Superior temporal gyrus (tissue), 1 donor: ENCODE data around the gene PIGN.
A peak's percentile ranks its signal among the peaks of the same experiment; 100 is the strongest.
"Not testable (repeated sequence)": the region's sequence is repeated elsewhere in the genome, so short reads cannot be mapped to it uniquely, and the experiment has no call there.

Experiments
- DNase-seq: peaks from one replicate; pipeline ENCODE4 v3.0.0-alpha.2; 2016; ENCODE audit errors: extremely low spot score

PIGN gene

DNA sequence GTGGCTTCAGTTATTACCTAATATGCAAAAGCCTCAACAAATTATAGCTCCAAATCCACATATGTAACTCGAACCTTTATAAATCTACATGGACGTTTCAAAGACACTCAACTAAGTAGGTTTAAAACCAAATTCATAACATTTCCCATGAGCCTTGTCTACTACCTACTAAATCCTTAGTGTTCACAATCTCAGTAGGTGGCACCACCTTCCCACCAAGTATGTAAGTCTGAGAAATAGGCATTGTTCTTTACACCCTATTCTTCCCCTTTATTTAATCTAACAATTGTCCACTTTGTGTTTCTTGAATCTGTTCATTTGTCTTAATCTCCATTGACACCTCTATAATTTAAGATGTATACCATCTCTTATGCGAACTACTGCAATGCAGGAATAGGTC lies 4.6 kb downstream of the PIGN start:
- no peak for DNase-seq

DNA sequence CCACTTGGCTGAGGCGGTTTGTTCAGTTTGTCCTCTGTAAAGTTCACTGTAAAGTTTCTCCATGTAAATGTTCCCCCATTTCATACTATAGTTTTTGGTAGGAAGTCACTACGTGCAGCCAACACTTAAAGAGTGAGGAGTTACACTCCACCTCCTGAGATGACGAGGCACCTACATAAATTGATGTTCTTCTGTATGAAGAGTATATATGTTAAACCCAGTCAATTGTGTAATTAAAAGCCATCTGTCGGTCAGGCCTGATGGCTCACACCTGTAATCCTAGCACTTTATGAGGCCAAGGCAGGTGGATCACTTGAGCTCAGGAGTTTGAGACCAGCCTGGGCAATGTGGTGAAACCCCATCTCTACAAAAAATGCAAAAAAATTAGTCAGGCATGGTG lies 7.6 kb downstream of the PIGN start:
- DNase-seq, result no peak

DNA sequence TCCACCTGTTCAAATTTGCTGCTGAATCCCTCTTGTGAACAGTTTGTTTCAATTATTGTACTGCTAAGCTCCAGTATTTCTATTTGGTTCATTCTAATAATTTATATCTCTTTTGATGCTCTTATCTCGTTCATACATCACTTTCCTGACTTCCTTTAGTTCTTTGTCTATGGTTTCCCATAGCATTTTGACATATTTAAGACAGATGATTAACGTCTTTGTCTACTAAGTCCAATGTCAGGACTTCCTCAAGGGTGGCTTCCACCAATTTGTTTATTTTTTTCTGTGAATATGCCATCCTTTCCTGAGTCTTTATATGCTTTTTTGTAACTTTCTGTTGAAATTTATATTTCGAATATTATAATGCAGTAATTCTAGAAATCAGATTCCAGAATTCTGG lies 9.6 kb downstream of the PIGN start:
- DNase-seq, result no peak

DNA sequence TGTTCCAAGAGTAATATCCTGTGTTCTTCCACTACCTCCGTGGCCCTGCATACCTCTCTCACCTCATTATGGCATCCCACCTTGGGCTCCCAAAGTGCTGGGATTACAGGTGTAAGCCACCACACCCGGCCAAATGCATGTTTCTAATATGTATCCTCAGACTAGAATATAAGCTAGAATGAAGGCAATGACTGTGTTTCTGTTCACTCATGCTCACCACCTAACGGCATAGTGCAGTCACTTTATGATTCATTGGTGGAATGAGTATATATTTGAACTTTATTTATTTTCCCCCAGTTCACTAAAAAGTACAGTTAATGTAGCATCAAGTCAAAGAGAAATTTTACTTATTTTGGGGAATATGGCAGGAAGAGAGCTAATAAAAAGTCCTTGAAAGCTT lies 11.3 kb downstream of the PIGN start:
- DNase-seq, result no peak

DNA sequence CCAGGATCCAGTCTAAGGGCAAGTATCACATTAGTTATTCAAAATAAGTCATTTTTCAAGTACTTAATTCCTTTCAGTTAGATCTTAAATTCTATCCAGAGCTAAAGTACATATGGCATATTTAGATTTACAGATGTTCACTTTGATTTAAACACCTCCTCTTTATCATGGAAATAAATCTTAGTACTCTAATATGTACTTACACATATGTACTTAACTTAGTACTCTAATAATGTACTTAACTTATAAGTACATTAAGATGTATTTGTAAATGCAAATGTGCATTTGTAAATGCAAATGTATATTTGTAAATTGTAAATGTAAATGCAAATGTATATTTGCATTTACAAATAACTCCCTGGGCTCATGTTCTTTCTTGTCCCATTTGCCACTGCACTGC lies 14.6 kb downstream of the PIGN start:
- no peak for DNase-seq

DNA sequence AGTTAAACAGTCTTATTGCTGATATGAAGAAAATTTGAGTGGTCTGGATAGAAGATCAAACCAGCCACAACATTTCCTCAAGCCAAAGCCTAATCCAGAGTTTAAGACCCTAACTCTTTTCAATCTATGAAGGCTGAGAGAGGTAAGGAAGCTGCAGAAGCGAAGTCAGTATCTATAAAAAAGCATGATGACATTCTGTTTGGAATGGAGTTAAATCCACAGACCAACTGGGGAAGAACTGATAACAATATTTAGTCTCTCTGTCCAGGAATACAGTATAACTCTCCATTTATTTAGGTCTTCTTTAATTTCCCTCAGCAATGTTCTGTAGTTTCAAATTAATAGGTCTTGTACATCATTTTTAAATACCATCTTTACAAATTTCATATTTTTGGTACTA lies 16.0 kb downstream of the PIGN start:
- DNase-seq, result no peak

DNA sequence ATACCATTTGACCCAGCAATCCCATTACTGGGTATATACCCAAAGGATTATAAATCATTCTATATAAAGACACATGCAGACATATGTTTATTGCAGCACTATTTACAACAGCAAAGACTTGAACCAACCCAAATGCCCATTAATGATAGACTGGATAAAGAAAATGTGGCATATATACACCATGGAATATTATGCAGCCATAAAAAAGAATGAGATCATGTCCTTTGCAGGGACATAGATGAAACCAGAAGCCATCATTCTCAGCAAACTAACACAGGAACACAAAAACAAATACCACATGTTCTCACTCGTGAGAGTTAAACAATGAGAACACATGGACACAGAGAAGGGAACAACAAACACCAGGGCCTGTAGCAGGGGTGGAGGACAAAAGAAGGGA lies 20.3 kb downstream of the PIGN start:
- not testable (repeated sequence) for DNase-seq

DNA sequence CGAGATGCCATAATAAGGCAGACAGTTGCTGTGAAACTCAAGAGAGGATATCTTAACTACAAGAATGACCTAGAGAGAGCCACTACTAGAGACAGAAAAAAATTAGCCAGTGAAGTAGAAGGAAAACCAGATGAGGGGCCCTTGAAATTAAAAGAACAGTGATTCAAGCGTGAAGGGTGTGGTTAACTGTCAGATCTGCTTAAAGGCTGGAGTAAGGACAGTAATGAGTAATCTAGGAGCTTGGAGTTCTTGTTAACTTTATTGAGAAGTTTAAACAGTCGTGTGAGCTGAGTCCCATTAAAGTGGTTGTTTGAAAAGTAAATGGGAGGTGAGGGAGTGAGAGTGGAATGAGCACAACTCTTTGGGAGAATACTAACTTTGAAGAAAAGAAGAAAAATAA lies 21.3 kb downstream of the PIGN start:
- DNase-seq, result no peak

DNA sequence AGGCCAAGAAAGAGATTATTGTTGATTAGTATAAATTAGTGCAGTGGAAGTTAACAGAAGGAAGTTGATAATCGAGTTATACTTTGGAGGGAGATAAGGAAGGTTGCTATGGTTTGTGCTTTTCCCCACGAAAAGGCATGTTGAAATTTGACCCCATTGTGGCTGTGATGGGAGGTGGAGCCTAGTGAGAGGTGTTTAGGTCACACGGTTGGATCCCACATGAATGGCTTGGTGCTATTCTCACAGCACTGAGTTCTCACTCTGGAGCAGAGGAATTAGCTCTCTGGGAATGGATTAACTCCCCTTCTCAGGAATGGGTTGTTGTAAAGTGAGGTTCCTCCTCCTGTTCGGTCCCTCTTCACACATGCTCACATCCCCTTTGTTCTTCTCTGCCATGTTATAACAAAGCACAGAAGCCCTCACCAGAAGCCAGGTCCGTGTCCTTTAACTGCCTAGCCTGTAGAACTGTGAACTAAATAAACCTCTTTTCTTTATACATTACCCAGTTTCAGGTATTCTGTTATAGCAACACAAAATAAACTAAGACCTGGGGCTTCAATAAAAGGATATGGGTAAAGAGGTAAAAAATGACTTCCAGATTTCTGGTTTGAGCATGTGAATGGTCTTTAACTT lies 21.9 kb downstream of the PIGN start:
- DNase-seq, result no peak

DNA sequence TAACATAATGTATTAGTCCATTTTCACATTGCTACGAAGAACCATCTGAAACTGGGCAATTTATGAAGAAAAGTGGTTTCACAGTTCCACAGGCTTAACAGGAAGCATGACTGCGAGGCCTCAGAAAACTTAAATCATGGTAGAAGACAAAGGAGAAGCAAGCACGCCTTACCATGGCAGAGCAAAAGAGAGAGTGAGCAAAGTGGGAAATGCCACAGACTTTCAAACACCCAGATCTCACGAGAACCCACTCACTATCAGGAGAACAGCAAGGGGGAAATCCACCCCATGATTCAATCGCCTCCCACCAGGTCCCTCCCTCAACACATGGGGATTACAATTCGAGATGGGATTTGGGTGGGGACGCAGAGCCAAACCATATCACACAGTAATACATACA lies 22.5 kb downstream of the PIGN start:
- DNase-seq, result no peak

DNA sequence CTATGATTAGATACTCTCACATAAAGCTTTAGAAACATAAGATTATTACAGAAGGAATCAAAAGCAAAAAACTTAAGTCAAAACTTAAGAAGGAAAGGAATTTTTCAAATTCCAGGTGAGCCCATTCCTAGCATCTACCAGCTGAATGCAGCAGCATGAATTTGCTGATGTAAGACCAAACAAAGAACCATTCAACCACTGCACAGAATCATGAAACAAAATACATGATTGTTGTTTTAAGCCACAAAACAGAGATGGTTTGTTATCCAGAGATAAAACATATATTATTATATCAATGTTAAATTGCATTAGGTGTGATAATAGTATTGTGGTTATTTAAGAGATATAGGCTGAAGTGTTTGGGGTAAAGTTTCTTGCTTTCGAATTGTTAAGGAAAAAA lies 29.0 kb downstream of the PIGN start:
- peak; percentile 64 for DNase-seq

DNA sequence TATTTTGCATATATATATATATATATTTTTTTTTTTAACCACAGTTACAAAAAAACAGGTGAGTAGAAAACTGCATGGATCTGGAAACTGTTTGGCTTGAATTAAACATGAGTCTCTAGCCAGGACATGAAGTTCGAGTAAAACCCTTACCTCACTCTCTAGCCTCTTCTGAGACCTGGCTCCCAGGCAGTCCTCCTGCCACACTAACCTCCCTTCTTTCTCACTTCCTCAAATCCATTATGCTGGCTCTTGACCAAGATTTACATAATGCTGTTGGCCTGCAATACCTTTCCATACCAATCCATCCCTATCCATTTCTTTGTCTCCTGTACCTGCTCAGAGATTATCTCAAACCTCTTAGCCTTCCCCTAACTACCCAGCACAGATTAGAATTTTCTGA lies 34.0 kb downstream of the PIGN start:
- no peak for DNase-seq

DNA sequence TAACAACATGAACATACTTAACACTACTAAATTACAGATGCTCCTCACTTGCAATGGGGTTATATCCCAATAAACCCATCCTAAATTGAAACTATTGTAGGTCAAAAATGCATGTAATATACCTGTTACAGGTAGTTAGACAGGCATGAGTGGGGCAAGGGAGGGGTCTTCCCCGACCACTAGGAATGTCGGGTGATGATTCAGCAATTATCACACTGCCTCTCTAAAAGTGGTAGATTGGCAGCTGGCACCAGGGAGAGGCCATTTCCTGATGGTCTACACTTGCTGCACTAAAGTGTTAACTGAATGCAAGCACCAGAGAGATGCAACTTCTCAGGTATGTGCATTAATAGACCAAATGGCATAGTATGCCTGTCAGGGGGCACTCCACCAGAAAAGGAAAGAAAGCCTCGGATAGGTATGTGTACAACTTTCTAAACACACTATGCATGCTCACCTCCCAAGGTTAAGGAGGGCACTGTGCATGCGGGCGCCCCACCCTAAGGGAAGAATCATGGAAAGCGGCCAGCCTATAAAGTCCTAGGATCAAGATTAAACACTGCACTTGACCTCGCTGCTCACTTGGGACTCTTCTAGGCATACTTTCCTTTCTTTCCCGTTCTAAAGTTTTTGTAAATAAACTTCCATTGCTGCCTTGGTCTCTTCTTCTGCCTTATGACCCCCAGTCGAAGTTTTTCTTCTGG lies 35.6 kb downstream of the PIGN start:
- DNase-seq, result no peak

DNA sequence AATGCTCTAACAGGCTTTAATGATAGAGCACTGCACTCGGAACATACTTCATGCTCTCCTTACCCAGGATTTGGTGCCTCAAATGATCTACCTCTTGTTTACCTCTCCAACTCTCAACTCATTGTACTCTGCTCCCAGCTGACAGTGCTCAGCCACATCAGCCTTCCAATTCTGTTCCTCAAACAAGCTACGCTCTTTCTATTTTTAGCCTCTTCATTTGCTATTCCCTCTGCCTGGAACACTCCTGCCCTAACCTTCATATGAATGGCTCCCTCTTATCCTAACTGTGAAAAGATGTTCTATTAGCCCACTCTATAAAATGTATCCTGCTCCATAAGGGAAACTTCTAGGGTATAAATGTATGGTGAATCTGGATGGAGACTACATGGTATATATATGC lies 42.5 kb downstream of the PIGN start:
- no peak for DNase-seq

DNA sequence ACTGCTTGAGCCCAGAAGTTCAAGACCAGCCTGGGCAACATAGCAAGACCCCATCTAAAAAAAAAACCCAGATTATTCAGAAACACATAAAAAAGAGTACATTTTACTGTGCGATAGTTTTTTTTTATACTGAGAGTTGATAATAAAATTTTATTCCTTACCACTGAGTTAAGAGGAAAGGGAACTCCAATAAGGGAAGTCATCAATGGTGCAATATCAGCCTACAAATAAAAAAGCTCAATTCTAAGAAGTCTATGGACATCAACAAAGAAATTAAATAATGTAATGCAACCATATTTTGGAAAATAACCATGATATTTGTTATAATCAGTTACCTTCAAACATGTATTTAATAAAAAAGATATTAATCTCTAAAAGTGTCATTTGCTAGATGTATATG lies 46.6 kb downstream of the PIGN start:
- no peak for DNase-seq

DNA sequence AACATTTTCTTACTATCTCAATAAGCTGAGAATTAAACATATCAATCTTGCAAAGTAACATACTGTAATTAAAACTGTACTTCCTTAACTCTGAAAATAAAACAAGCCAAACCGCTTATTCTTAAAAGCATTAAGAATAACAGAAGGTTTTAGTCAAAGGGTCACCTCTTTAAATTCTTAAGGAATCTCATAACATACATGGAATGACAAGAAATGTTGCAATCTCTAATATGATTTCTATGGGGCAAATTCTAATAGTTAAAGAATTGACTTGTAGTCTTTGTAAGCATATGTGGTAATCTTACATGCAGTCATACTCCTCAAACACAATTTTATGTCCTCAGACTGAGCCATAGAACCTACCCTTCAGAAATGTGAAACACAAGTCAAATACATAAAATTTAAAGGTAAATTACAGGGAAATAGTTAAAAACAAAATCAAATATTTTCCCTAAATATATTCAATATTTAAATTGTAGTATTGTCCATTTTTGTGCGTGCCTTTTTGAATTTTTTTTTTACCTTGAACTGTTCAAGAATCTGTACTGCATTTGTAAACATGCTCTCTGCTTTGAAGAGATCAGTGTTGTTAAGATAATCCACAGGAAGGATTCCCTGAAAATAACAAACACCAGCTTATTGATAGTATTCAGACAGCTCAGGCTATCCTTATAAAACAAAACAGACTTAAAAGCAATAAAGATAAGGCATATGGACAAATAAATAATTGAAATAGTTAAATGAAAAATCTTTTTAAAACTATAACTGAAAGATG lies 48.2 kb downstream of the PIGN start:
- DNase-seq, result no peak

DNA sequence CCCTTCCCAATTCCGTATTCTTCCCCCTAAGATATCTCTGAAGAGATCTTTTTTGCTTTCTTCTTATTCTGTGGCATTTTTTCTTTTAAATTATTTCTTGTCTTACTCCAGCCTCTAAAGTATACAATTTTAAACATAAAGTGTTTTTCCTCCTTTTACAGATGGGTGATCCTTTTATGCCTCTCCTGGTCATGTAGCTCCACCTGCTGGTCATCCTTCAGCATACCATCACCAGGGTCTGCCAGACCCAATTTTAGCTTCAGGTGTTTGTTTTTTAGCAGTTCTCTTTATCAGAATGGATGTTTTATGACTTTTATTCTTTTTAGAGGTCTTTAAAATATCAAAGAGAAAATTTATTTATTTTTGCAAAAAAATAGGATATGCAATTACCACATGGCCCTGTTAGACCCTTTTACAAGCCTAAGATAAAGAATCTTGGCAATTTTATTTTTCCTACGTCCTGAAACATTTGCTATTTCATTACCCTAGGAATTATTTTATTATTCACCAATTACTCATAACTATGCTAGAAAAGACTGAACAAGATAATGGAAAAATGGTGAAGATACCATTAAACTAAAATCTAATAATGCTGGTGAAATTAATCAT lies 55.5 kb downstream of the PIGN start:
- DNase-seq, result peak; percentile 87

DNA sequence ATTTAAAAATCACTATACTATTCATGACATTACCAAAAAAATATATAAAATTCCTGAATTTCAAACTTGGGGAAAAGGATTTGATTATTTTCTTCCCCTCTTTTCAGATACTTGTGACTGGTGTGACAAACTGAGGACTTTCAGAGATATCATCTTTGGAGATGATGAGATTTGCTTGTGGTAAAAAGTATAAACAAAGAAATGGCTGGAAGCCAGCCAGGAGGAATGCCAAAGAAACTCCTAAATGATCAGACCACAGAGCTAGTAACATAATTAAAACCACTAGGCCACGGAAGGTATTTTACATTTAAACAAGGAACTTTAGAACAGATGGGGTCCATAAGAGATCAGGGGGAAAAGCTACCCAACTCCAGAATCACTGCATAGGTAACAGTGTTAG lies 58.7 kb downstream of the PIGN start:
- no peak for DNase-seq

DNA sequence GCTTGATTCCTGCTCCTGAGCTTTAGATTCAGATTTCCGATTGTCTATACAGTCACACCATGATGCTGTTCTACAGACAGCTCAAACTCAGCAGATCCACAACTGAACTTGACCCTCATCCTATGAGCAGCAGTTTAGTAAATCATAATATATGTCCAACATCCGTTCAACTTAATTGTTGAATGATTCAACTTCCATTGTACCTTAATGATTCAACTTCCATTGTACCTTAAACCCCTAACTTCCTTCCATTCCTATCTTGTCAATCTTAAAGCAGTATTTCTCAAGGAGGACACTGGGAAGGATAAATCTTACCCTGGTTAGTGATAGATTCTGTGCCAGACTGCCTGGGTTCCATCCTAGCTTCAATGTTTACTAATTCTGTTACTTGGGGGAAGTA lies 60.1 kb downstream of the PIGN start:
- no peak for DNase-seq

DNA sequence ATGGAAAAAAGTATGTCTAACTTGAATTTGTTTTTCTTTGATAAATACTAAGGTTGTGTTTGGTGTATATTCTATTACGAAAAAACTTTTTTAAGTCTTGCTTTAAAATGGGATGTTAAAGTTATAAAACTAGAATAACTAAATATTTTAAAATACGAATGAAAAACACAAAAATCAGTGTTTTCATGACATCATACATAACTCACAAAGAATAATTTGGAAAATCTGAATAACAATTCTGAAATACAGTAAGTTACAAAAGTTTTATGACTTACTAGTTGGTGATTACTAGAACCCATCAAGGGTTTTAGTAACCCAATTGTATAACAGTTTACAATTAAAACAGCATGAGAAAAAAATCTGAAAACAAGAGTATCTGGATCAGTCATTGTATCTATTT lies 61.2 kb downstream of the PIGN start:
- DNase-seq, result no peak

DNA sequence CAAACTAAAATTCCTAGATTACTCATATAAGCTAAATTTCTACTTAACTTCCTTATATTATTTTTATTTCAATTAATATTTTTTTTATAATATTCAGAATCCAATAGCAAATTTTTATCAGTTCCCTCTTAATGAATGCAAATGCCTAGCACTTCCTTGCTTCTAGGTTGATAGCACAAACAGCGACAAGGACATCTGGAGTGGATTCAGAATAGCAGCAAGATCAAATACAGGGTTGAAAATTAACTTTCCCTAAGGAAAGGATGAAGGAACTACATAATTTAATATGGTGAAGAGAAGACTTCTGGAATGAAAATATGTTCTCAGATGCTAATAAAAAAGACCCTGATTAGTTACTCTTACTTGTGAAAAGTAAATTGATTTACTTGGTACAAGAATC lies 64.5 kb downstream of the PIGN start:
- DNase-seq, result no peak

DNA sequence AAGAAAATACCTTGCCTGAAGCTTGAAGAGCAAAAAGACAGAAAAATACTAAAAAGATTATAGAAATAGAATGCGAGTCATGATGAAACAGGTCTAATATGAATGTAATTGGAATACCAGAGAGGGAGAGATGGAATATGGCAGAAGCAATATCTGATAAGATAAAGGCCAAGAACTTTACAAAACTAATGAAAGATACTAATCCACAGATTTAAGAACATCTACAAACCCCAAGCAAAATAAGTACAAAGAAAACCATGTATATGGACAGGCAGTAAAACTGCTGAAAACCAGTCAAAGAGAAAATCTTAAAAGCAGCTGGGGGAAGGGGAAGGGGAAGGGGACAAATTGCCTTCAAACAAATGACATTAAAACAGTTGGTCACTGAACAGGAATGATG lies 67.0 kb downstream of the PIGN start:
- no peak for DNase-seq

DNA sequence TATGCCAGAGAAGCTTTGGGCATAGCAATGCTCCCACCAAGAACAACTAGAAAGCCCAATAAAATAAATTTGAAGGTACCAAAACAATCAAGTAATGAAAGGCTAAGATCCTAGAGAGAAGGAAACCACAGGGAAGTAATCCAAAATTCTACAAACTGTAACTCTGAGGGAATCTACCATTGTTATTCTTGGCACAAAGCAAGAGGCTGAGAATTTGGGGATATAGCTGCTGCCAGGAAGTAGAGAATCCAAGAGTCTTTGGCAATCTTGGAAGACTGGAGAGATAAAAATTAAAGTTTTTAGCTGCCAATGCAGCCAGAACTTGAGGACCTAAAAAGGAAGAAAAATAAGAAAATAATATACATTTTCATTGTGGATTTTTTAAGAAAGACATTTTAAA lies 68.5 kb downstream of the PIGN start:
- DNase-seq, result no peak
